Neuron (in vitro differentiated cells): ENCODE data around the gene GHRHR.

Source experiments
- H2AFZ ChIP-seq: one replicate; pipeline ENCODE4 v1.6.1; 2013; ENCODE audit warnings: low read depth, mild to moderate bottlenecking, inconsistent platforms, low read length, moderate library complexity
- H3K27me3 ChIP-seq: one replicate; pipeline ENCODE4 v1.6.1; 2013; ENCODE audit warnings: low read length; ENCODE audit not compliant: insufficient read depth
- H3K36me3 ChIP-seq: one replicate; pipeline ENCODE4 v1.6.1; 2013; ENCODE audit warnings: low read length; ENCODE audit not compliant: insufficient read depth
- H3K4me1 ChIP-seq: one replicate; pipeline ENCODE4 v1.6.1; 2013; ENCODE audit warnings: low read length; ENCODE audit not compliant: insufficient read depth
- H3K4me3 ChIP-seq: 2 replicates; pipeline ENCODE4 v1.5.1; 2013; ENCODE audit warnings: mild to moderate bottlenecking, low read length, moderate library complexity
- H3K9me3 ChIP-seq: one replicate; pipeline ENCODE4 v1.6.1; 2013; ENCODE audit warnings: low read length

Gene GHRHR

GRCh38 chr7:30923009-30923773 is 40.6 kb upstream of the GHRHR start:
- H2AFZ ChIP-seq, result no peak overlapping the region
- peaks cover 3% of the 10 kb centered on the region for H3K9me3 ChIP-seq
- H3K4me1 ChIP-seq, result no peaks in the 10 kb centered on the region
- no peaks in the 10 kb centered on the region for H3K36me3 ChIP-seq
- no peaks in the 10 kb centered on the region for H3K27me3 ChIP-seq
- H3K4me3 ChIP-seq, result no peak overlapping the region

- Histone ChIP-seq H3K4me1 (no peaks in the 10 kb centered on the region), H3K4me3 (no peak overlapping the region), H3K9me3 (peaks cover 3% of the 10 kb centered on the region), H3K36me3 (no peaks in the 10 kb centered on the region), H3K27me3 (no peaks in the 10 kb centered on the region), H2AFZ (no peak overlapping the region)
Measured at GRCh38 chr7:30923774-30924413, 39.9 kb upstream of the GHRHR start.

GRCh38 chr7:30924624-30925023 is 39.1 kb upstream of the GHRHR start:
- H3K9me3 ChIP-seq, result peaks cover 3% of the 10 kb centered on the region
- no peak overlapping the region for H3K4me3 ChIP-seq
- no peaks in the 10 kb centered on the region for H3K4me1 ChIP-seq
- no peaks in the 10 kb centered on the region for H3K36me3 ChIP-seq
- H3K27me3 ChIP-seq, result no peaks in the 10 kb centered on the region
- H2AFZ ChIP-seq, result no peak overlapping the region

GRCh38 chr7:30925117-30925516 is 38.6 kb upstream of the GHRHR start:
- no peaks in the 10 kb centered on the region for H3K4me1 ChIP-seq
- no peaks in the 10 kb centered on the region for H3K27me3 ChIP-seq
- no peak overlapping the region for H2AFZ ChIP-seq
- no peak overlapping the region for H3K4me3 ChIP-seq
- H3K36me3 ChIP-seq, result no peaks in the 10 kb centered on the region
- H3K9me3 ChIP-seq, result peaks cover 3% of the 10 kb centered on the region

DNA sequence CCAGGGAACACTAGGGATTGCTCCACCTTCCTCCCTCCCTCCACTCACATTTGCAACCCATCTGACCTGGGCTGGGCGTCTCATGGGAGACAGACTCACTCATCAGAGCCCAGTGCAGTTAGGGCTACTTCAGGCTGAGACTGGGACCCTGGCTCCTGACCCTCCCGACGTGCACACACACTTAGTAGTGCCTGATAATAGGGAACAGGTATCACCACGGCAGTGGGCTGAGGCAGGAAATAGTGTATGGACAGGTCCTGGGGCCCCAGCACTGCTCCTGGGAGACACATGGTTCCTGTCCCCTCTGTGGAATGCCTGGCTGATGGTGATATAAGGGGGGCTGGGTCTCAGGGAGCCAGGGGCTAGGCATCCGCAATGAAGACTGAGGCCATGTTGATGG is 37.8 kb upstream of the GHRHR start:
- no peaks in the 10 kb centered on the region for H3K27me3 ChIP-seq
- peaks cover 3% of the 10 kb centered on the region for H3K9me3 ChIP-seq
- H3K36me3 ChIP-seq, result no peaks in the 10 kb centered on the region
- no peak overlapping the region for H3K4me3 ChIP-seq
- H3K4me1 ChIP-seq, result no peaks in the 10 kb centered on the region
- no peak overlapping the region for H2AFZ ChIP-seq

GRCh38 chr7:30926313-30926712 is 37.4 kb upstream of the GHRHR start:
- H2AFZ ChIP-seq, result no peak overlapping the region
- peaks cover 3% of the 10 kb centered on the region for H3K9me3 ChIP-seq
- H3K36me3 ChIP-seq, result no peaks in the 10 kb centered on the region
- no peaks in the 10 kb centered on the region for H3K4me1 ChIP-seq
- no peaks in the 10 kb centered on the region for H3K27me3 ChIP-seq
- no peak overlapping the region for H3K4me3 ChIP-seq

DNA sequence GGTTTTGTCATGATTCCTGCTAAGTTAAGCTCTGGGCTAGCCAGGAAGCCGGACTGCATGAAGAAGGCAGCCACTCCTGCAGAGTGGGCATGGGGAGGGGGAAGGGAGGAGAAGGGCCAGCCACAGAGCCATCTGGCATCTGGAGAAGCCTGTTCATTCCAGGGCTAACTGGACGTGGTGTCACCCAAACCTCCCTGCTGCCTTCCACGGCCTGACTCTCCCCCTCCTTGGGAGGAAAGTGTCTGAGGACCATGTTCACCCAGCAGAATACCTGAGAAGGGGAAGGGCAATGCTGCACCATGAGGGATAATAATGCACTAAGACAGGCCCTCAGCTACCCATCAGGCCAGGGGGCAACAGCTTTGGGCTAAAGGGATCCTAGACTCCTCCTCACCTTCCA is 36.7 kb upstream of the GHRHR start:
- H2AFZ ChIP-seq, result no peak overlapping the region
- H3K9me3 ChIP-seq, result peaks cover 3% of the 10 kb centered on the region
- H3K27me3 ChIP-seq, result no peaks in the 10 kb centered on the region
- no peak overlapping the region for H3K4me3 ChIP-seq
- H3K36me3 ChIP-seq, result no peaks in the 10 kb centered on the region
- H3K4me1 ChIP-seq, result no peaks in the 10 kb centered on the region

GRCh38 chr7:30927559-30927958 is 36.2 kb upstream of the GHRHR start:
- Histone ChIP-seq H3K36me3 (no peaks in the 10 kb centered on the region), H3K4me3 (no peak overlapping the region), H3K4me1 (no peaks in the 10 kb centered on the region), H3K9me3 (peaks cover 3% of the 10 kb centered on the region), H2AFZ (no peak overlapping the region), H3K27me3 (no peaks in the 10 kb centered on the region)

- Histone ChIP-seq H3K36me3 (no peaks in the 10 kb centered on the region), H3K27me3 (no peaks in the 10 kb centered on the region), H3K4me1 (no peaks in the 10 kb centered on the region), H3K9me3 (peaks cover 3% of the 10 kb centered on the region), H3K4me3 (no peak overlapping the region), H2AFZ (no peak overlapping the region)
Measured at GRCh38 chr7:30928254-30928872, 35.4 kb upstream of the GHRHR start.

GRCh38 chr7:30929686-30930085 is 34.1 kb upstream of the GHRHR start:
- H3K9me3 ChIP-seq, result peaks cover 3% of the 10 kb centered on the region

DNA sequence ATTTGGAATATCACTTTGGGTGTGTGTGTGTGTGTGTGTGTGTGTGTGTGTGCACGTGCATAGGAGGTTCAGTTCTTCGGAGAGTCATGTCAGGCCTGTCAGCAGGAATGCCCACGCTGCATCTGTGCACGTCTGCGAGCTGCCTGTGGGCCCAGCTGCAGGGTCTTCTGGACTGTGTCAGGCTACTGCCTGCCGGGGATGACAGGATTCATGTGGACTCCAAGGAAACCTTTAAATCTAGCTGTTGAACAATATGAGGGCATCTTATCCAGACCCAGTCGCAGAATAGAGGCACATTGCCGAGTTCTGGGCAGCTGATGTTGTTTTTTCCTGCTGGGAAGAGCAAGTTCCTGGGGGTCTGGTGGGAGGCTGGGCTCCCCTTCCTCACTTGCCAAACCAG is 33.1 kb upstream of the GHRHR start:
- Histone ChIP-seq H3K4me1 (no peaks in the 10 kb centered on the region), H3K27me3 (no peaks in the 10 kb centered on the region), H3K9me3 (peaks cover 3% of the 10 kb centered on the region), H2AFZ (no peak overlapping the region), H3K36me3 (no peaks in the 10 kb centered on the region), H3K4me3 (no peak overlapping the region)

More at GRCh38 chr7:30929686-30930085, 34.1 kb upstream of the GHRHR start:
- Histone ChIP-seq H2AFZ (no peak overlapping the region), H3K36me3 (no peaks in the 10 kb centered on the region), H3K27me3 (no peaks in the 10 kb centered on the region), H3K4me1 (no peaks in the 10 kb centered on the region), H3K4me3 (no peak overlapping the region)

DNA sequence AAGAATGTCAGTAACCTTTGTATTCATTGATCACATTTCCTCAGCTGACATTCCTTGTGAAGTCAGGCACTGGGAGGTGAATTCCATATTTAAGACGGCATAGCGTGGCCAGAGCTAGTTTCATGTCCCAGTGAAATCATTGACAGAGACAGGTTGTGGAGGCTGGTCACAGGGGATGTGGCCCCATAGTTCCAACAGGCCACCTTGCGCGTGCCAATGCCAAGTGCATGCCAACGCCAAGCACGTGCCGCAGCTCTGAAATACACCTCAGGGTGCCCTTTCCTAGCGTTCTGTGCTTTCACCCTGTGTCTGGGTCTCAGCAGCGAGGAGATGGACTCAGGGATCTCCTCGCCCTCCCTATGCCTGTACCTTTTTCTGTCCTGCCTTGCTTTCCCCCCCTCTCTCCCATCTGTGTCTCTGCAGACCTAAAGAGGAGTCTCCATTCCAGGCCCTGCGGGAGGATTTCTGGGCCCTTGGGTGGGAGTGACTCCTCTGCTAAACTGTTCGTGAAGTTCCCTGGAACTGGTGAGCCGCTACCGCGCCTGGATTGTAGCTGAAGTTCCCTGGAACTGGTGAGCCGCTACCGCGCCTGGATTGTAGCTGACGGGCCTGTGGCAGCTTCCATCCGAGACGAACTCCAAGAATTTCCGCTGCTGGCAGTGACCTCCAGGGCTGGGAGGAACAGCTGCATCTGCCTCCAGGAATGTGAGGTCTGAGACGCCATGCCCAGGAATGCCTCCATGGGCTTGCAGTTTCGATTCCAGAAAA is 32.4 kb upstream of the GHRHR start:
- Histone ChIP-seq H2AFZ (no peak overlapping the region), H3K4me3 (no peak overlapping the region), H3K4me1 (no peaks in the 10 kb centered on the region), H3K9me3 (peaks cover 3% of the 10 kb centered on the region), H3K36me3 (no peaks in the 10 kb centered on the region), H3K27me3 (no peaks in the 10 kb centered on the region)
